ENCODE results near the gene RAP1GAP2.

The RAP1GAP2 gene

DNA sequence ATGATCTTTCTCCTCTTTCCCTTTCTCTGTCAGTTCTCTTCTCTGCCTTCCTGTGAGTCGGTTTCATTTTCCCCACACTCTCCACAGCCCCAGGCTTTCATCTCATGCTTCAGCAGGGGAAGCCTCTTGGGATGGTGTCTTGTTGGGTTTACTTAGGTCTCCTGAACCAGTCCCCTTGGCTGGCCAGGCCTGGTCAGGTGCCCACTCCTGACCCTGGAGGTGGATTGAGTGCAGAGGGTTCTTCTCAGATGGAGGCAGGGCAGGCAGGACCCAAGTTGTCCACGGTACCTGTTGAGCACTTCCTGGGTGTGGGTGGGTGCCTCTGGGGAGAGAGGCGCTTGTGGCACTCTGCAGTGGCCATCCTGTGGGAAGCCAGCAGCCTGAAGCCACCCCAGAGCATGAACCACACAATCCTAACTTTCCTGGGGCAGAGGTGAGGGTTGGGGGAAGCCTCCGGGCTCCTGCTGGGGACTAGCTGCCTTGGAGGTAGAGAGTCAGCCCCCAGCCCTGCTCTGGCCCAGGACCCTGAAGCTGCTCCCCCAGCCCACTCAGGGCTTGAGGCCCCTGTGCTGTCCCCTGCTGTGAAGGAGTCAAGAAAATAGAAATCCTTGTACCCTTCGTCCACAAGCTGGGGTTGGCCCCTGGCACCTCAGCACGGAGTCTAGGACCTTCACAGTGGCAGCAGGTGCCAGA, 2.0 kb upstream of the RAP1GAP2 start:
- TF ChIP-seq EZH2phosphoT487 (IDR thresholded peaks at IDR 0.05; ENCODE audit: borderline replicate concordance, low read length) = no peak
- TF ChIP-seq, protein P1, sequence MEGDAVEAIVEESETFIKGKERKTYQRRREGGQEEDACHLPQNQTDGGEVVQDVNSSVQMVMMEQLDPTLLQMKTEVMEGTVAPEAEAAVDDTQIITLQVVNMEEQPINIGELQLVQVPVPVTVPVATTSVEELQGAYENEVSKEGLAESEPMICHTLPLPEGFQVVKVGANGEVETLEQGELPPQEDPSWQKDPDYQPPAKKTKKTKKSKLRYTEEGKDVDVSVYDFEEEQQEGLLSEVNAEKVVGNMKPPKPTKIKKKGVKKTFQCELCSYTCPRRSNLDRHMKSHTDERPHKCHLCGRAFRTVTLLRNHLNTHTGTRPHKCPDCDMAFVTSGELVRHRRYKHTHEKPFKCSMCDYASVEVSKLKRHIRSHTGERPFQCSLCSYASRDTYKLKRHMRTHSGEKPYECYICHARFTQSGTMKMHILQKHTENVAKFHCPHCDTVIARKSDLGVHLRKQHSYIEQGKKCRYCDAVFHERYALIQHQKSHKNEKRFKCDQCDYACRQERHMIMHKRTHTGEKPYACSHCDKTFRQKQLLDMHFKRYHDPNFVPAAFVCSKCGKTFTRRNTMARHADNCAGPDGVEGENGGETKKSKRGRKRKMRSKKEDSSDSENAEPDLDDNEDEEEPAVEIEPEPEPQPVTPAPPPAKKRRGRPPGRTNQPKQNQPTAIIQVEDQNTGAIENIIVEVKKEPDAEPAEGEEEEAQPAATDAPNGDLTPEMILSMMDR (IDR thresholded peaks at IDR 0.05; ENCODE audit: low read depth, low read length, poor library complexity, severe bottlenecking) = no peak
- peaks cover 53% of the 10 kb centered on the region for H3K27me3 ChIP-seq (ENCODE audit: control insufficient read depth, low read length)
- H3K4me3 ChIP-seq (ENCODE audit: low read length) = no peak overlapping the region
- H3F3A ChIP-seq (ENCODE audit: control insufficient read depth, insufficient read depth) = no peaks in the 10 kb centered on the region
- H3K79me2 ChIP-seq (ENCODE audit: control insufficient read depth, low read length) = no peaks in the 10 kb centered on the region
- no peak overlapping the region; the same call in 1 of the 2 replicates for H3K4me2 ChIP-seq (ENCODE audit: low read length)
- no peaks in the 10 kb centered on the region for H3K9me2 ChIP-seq (replicated peaks; ENCODE audit: control insufficient read depth, low read length)
- peaks cover 34% of the 10 kb centered on the region for H3K4me1 ChIP-seq (ENCODE audit: control insufficient read depth, low read length)
- H3K9me3 ChIP-seq (ENCODE audit: control insufficient read depth, insufficient read depth, low read length) = no peaks in the 10 kb centered on the region
- no peaks in the 10 kb centered on the region for H3K36me3 ChIP-seq (ENCODE audit: control insufficient read depth, low read length)
- H4K20me1 ChIP-seq (ENCODE audit: control insufficient read depth, insufficient read depth, low read depth, low read length) = no peaks in the 10 kb centered on the region
- H3K27ac ChIP-seq (ENCODE audit: low read depth, low read length) = no peak overlapping the region

DNA sequence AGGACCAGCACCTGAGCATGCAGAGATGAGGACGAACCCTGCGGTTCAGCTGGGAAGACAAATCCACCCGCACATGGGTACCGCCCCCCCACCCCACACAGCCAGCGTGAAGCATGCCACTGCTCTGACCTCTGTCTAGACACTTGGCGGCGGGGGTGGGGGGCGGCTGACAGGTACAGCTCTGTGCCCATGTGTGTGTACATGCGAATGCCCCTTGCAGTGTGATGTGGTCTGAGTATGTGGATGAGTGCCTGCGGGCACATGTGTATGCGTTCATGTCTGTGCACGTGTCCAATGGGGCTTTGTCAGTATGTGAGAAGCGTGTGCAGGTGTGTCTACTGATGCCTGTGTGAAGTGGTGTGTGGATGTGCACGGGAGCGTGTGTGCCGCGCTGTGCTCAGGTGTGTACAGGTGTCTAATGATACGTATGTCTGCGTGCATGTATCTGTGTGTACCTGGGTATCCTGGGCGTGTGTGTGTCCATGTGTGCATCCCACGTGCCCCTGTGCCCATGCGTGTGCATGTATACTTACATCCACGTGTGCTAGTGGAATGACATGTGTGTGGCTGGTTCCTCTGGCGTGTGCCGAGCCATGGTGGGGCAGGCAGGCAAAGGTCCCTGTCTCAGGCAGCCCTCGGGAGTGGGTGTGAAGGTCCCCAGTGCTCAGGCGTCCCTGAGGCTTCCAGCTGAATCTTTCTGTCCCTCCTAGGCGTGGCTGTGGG, 636 bp upstream of the RAP1GAP2 start:
- H3K36me3 ChIP-seq (ENCODE audit: control insufficient read depth, low read length) = no peaks in the 10 kb centered on the region
- H3F3A ChIP-seq (ENCODE audit: control insufficient read depth, insufficient read depth) = no peaks in the 10 kb centered on the region
- H3K9me3 ChIP-seq (ENCODE audit: control insufficient read depth, insufficient read depth, low read length) = no peaks in the 10 kb centered on the region
- H3K27ac ChIP-seq (ENCODE audit: low read depth, low read length) = no peak overlapping the region
- TF ChIP-seq EZH2phosphoT487 (IDR thresholded peaks at IDR 0.05; ENCODE audit: borderline replicate concordance, low read length) = no peak
- TF ChIP-seq, protein P1 (IDR thresholded peaks at IDR 0.05; ENCODE audit: low read depth, low read length, poor library complexity, severe bottlenecking) = no peak
- H4K20me1 ChIP-seq (ENCODE audit: control insufficient read depth, insufficient read depth, low read depth, low read length) = no peaks in the 10 kb centered on the region
- no peak overlapping the region for H3K4me3 ChIP-seq (ENCODE audit: low read length)
- peak overlapping the region; percentile 1; the same call in 1 of the 2 replicates for H3K4me2 ChIP-seq (ENCODE audit: low read length)
- no peaks in the 10 kb centered on the region for H3K9me2 ChIP-seq (replicated peaks; ENCODE audit: control insufficient read depth, low read length)
- no peaks in the 10 kb centered on the region for H3K79me2 ChIP-seq (ENCODE audit: control insufficient read depth, low read length)
- H3K27me3 ChIP-seq (ENCODE audit: control insufficient read depth, low read length) = peaks cover 51% of the 10 kb centered on the region
- H3K4me1 ChIP-seq (ENCODE audit: control insufficient read depth, low read length) = peaks cover 31% of the 10 kb centered on the region

DNA sequence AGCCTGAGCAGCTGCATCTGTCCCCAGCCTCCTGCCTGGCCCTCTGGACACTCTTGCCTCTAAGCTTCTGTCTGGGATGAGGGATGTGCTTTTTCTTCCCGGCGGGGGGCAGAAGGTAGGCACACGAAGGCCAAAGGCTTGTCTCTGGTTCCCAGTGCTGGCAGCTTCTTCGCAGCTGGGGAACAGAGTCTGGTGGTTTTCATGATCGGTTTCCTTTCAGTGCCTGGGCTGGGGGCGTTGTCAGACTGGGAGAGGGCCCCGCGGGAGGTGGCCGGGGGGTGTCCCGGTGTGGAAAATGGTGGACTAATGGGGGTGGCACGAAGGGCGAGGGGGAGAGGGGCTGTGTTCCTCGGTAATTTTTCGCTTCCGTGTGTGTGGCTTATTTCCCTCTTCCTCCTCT, 988 bp downstream of the RAP1GAP2 start:
- Histone ChIP-seq H3K36me3 (ENCODE audit: control insufficient read depth, low read length) (no peaks in the 10 kb centered on the region), H3K9me3 (ENCODE audit: control insufficient read depth, insufficient read depth, low read length) (no peaks in the 10 kb centered on the region), H3K9me2 (replicated peaks; ENCODE audit: control insufficient read depth, low read length) (no peaks in the 10 kb centered on the region), H3K27me3 (ENCODE audit: control insufficient read depth, low read length) (peaks cover 41% of the 10 kb centered on the region), H3K79me2 (ENCODE audit: control insufficient read depth, low read length) (no peaks in the 10 kb centered on the region), H3F3A (ENCODE audit: control insufficient read depth, insufficient read depth) (no peaks in the 10 kb centered on the region), H3K4me2 (ENCODE audit: low read length) (no peak overlapping the region), H4K20me1 (ENCODE audit: control insufficient read depth, insufficient read depth, low read depth, low read length) (no peaks in the 10 kb centered on the region), H3K27ac (ENCODE audit: low read depth, low read length) (no peak overlapping the region), H3K4me1 (ENCODE audit: control insufficient read depth, low read length) (peaks cover 15% of the 10 kb centered on the region), H3K4me3 (ENCODE audit: low read length) (no peak overlapping the region)
- TF ChIP-seq, protein P1 (IDR thresholded peaks at IDR 0.05; ENCODE audit: low read depth, low read length, poor library complexity, severe bottlenecking) = no peak
- TF ChIP-seq EZH2phosphoT487 (IDR thresholded peaks at IDR 0.05; ENCODE audit: borderline replicate concordance, low read length) = no peak

All from DOHH2 (cell line).